Liver (tissue), 9 donors: ENCODE results near the gene GMDS. TPM values are rescaled to one million over a fixed set of nuclear protein-coding genes. Genes with fewer than 3 reads are reported as not detected.

Source experiments
- DNase-seq: peaks from one replicate; pipeline ENCODE4 v3.0.0-alpha.2; 2017; ENCODE audit warnings: low spot score
- H3K27ac ChIP-seq, 2 donors: one replicate each; pipeline ENCODE4 v1.7.0; 2013; ENCODE audit warnings: inconsistent platforms in 2 of 2, low read length in 2 of 2, control low read depth in 1 of 2, low read depth in 1 of 2, mild to moderate bottlenecking in 1 of 2
- H3K27me3 ChIP-seq, 4 donors: one replicate each; pipeline versions ENCODE4 v1.6.1 to v1.7.0; 2013; ENCODE audit warnings: low read length in 3 of 4, inconsistent platforms in 1 of 4, mild to moderate bottlenecking in 1 of 4, moderate library complexity in 1 of 4; ENCODE audit not compliant: control insufficient read depth in 4 of 4, insufficient read depth in 4 of 4
- H3K36me3 ChIP-seq, 4 donors: one replicate each; pipeline versions ENCODE4 v1.6.1 to v1.7.0; 2013; ENCODE audit warnings: low read length in 3 of 4, mild to moderate bottlenecking in 3 of 4, low read depth in 1 of 4, moderate library complexity in 1 of 4; ENCODE audit not compliant: control insufficient read depth in 4 of 4, insufficient read depth in 3 of 4
- H3K4me1 ChIP-seq, 4 donors: one replicate each; pipeline versions ENCODE4 v1.6.1 to v1.7.0; 2013; ENCODE audit warnings: low read length in 3 of 4, mild to moderate bottlenecking in 3 of 4, moderate library complexity in 1 of 4; ENCODE audit not compliant: control insufficient read depth in 4 of 4, insufficient read depth in 4 of 4
- H3K4me3 ChIP-seq, 3 donors: one replicate each; pipeline versions ENCODE4 v1.6.1 to v1.7.0; 2013; ENCODE audit warnings: low read length in 3 of 3, control low read depth in 1 of 3, low read depth in 1 of 3, mild to moderate bottlenecking in 1 of 3
- H3K9ac ChIP-seq, 2 donors: one replicate each; pipeline ENCODE4 v1.7.0; 2013; ENCODE audit warnings: low read length in 2 of 2, mild to moderate bottlenecking in 2 of 2, moderate library complexity in 2 of 2, control low read depth in 1 of 2, low read depth in 1 of 2
- H3K9me3 ChIP-seq, 4 donors: one replicate each; pipeline versions ENCODE4 v1.6.1 to v1.7.0; 2013; ENCODE audit warnings: low read length in 3 of 4; ENCODE audit not compliant: control insufficient read depth in 4 of 4
- ATF3 ChIP-seq: IDR thresholded peaks from 2 replicates; pipeline ENCODE4 v1.6.1; 2016; ENCODE audit warnings: antibody characterized with exemption
- EGR1 ChIP-seq, 2 donors: IDR thresholded peaks; 2 replicates each; pipeline ENCODE4 v1.6.1; 2016 to 2018; ENCODE audit warnings: antibody characterized with exemption in 2 of 2, low read depth in 2 of 2
- FOXA1 ChIP-seq: IDR thresholded peaks from 2 replicates; pipeline ENCODE4 v1.6.1; 2016; ENCODE audit warnings: antibody characterized with exemption
- FOXA2 ChIP-seq: IDR thresholded peaks from 2 replicates; pipeline ENCODE4 v1.6.1; 2016; ENCODE audit warnings: antibody characterized with exemption
- GABPA ChIP-seq, 2 donors: IDR thresholded peaks in 1 of 2; conservative IDR thresholded peaks in 1 of 2; 2 replicates each; pipeline ENCODE4 v1.6.1; 2016; ENCODE audit warnings: antibody characterized with exemption in 2 of 2, mild to moderate bottlenecking in 1 of 2, moderate library complexity in 1 of 2
- HNF4A ChIP-seq, 2 donors: conservative IDR thresholded peaks; 2 replicates each; pipeline ENCODE4 v1.6.1; 2016; ENCODE audit warnings: antibody characterized with exemption in 2 of 2, mild to moderate bottlenecking in 2 of 2
- HNF4G ChIP-seq: IDR thresholded peaks from 2 replicates; pipeline ENCODE4 v1.6.1; 2016; ENCODE audit warnings: antibody characterized with exemption
- JUND ChIP-seq, 2 donors: IDR thresholded peaks; 2 replicates each; pipeline ENCODE4 v1.6.1; 2016; ENCODE audit warnings: antibody characterized with exemption in 2 of 2
- NR2F2 ChIP-seq: IDR thresholded peaks from 2 replicates; pipeline ENCODE4 v1.6.1; 2016; ENCODE audit warnings: antibody characterized with exemption
- RAD21 ChIP-seq, 2 donors: IDR thresholded peaks; 2 replicates each; pipeline ENCODE4 v1.6.1; 2016; ENCODE audit warnings: antibody characterized with exemption in 2 of 2, mild to moderate bottlenecking in 2 of 2
- RXRA ChIP-seq, 2 donors: IDR thresholded peaks; 2 replicates each; pipeline ENCODE4 v1.6.1; 2017 to 2018; ENCODE audit warnings: antibody characterized with exemption in 2 of 2, mild to moderate bottlenecking in 1 of 2
- SP1 ChIP-seq: IDR thresholded peaks from 2 replicates; pipeline ENCODE4 v1.6.1; 2018; ENCODE audit warnings: antibody characterized with exemption, mild to moderate bottlenecking
- TAF1 ChIP-seq: conservative IDR thresholded peaks from 2 replicates; pipeline ENCODE4 v1.6.1; 2016; ENCODE audit warnings: antibody characterized with exemption, mild to moderate bottlenecking
- YY1 ChIP-seq: IDR thresholded peaks from 2 replicates; pipeline ENCODE4 v1.6.1; 2016; ENCODE audit warnings: antibody characterized with exemption, mild to moderate bottlenecking
- WGBS: extraction: QIAGEN DNeasy Blood & Tissue Kit; methylation state at CpG from one replicate; pipeline ENCODE4 v1.1.7; 2013; 5-methylcytosine and 5-hydroxymethylcytosine counted together
- polyA plus RNA-seq, 2 donors: library from polyadenylated mRNA; stranded (reverse) in 1 of 2; unstranded in 1 of 2; fragments of 200-250 nt in 1 of 2; fragments of >200 nt in 1 of 2; fragmentation: Nextera tagmentation in 1 of 2; extraction: Ambion mirVana in 1 of 2; gene quantifications; one replicate each; pipeline versions ENCODE4 v1.2.1 to v1.2.3, GENCODE V29; 2013 to 2015
- total RNA-seq, 2 donors: library from RNA; depleted of rRNA; stranded (reverse); fragments of >200 nt; gene quantifications; one replicate each; pipeline ENCODE4 v1.2.3, GENCODE V29; 2014
- TF ChIP-seq, protein P1 (sequence below): IDR thresholded peaks from 2 replicates; pipeline ENCODE4 v1.6.1; 2016; ENCODE audit warnings: antibody characterized with exemption, mild to moderate bottlenecking
- TF ChIP-seq, protein P2 (sequence below): fragments of 150-350 bp; IDR thresholded peaks from 2 replicates; pipeline ENCODE4 v1.5.1; 2017; ENCODE audit warnings: improper control_type of control experiment, low read depth, low read length; ENCODE audit not compliant: missing input control
- TF ChIP-seq, protein P3 (sequence below): IDR thresholded peaks from 2 replicates; pipeline ENCODE4 v1.6.1; 2016; ENCODE audit warnings: antibody characterized with exemption
- donor health status: healthy.
- donor health status: healthy.
- donor health status: healthy.
- donor health status: healthy.
- donor health status: healthy.

Gene GMDS
- total and polyA plus RNA-seq, 4 donors: 3.5 to 15.6 (median 13.0) TPM

- no peak for DNase-seq
- no peak overlapping the region for H3K9ac ChIP-seq
- H3K36me3 ChIP-seq: no peaks in the 10 kb centered on the region
- no peak overlapping the region for H3K4me3 ChIP-seq
- H3K27me3 ChIP-seq: no peaks in the 10 kb centered on the region
- H3K27ac ChIP-seq: no peak overlapping the region
- WGBS: 94% methylated on average over 7 of the region's 7 CpGs
- H3K9me3 ChIP-seq: no peaks in the 10 kb centered on the region
- no peak for TF ChIP-seq RAD21 (IDR thresholded peaks at IDR 0.05)
- TF ChIP-seq RXRA (IDR thresholded peaks at IDR 0.05): no peak
- TF ChIP-seq, protein P1, sequence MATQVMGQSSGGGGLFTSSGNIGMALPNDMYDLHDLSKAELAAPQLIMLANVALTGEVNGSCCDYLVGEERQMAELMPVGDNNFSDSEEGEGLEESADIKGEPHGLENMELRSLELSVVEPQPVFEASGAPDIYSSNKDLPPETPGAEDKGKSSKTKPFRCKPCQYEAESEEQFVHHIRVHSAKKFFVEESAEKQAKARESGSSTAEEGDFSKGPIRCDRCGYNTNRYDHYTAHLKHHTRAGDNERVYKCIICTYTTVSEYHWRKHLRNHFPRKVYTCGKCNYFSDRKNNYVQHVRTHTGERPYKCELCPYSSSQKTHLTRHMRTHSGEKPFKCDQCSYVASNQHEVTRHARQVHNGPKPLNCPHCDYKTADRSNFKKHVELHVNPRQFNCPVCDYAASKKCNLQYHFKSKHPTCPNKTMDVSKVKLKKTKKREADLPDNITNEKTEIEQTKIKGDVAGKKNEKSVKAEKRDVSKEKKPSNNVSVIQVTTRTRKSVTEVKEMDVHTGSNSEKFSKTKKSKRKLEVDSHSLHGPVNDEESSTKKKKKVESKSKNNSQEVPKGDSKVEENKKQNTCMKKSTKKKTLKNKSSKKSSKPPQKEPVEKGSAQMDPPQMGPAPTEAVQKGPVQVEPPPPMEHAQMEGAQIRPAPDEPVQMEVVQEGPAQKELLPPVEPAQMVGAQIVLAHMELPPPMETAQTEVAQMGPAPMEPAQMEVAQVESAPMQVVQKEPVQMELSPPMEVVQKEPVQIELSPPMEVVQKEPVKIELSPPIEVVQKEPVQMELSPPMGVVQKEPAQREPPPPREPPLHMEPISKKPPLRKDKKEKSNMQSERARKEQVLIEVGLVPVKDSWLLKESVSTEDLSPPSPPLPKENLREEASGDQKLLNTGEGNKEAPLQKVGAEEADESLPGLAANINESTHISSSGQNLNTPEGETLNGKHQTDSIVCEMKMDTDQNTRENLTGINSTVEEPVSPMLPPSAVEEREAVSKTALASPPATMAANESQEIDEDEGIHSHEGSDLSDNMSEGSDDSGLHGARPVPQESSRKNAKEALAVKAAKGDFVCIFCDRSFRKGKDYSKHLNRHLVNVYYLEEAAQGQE: no peak
- TF ChIP-seq HNF4A (conservative IDR thresholded peaks at IDR 0.05): no peak
- no peak for TF ChIP-seq GABPA (IDR thresholded peaks at IDR 0.05 in 1 of 2, conservative IDR thresholded peaks at IDR 0.05 in 1 of 2)
- no peak for TF ChIP-seq SP1
- TF ChIP-seq, protein P2, sequence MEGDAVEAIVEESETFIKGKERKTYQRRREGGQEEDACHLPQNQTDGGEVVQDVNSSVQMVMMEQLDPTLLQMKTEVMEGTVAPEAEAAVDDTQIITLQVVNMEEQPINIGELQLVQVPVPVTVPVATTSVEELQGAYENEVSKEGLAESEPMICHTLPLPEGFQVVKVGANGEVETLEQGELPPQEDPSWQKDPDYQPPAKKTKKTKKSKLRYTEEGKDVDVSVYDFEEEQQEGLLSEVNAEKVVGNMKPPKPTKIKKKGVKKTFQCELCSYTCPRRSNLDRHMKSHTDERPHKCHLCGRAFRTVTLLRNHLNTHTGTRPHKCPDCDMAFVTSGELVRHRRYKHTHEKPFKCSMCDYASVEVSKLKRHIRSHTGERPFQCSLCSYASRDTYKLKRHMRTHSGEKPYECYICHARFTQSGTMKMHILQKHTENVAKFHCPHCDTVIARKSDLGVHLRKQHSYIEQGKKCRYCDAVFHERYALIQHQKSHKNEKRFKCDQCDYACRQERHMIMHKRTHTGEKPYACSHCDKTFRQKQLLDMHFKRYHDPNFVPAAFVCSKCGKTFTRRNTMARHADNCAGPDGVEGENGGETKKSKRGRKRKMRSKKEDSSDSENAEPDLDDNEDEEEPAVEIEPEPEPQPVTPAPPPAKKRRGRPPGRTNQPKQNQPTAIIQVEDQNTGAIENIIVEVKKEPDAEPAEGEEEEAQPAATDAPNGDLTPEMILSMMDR: no peak
- no peak for TF ChIP-seq JUND (IDR thresholded peaks at IDR 0.05)
- TF ChIP-seq FOXA1: no peak
- no peak for TF ChIP-seq TAF1
- no peak for TF ChIP-seq EGR1 (IDR thresholded peaks at IDR 0.05; ENCODE audit: low read depth in 2 of 2)
- no peak for TF ChIP-seq YY1
- TF ChIP-seq HNF4G: no peak
- no peak for TF ChIP-seq NR2F2
- TF ChIP-seq, protein P3, sequence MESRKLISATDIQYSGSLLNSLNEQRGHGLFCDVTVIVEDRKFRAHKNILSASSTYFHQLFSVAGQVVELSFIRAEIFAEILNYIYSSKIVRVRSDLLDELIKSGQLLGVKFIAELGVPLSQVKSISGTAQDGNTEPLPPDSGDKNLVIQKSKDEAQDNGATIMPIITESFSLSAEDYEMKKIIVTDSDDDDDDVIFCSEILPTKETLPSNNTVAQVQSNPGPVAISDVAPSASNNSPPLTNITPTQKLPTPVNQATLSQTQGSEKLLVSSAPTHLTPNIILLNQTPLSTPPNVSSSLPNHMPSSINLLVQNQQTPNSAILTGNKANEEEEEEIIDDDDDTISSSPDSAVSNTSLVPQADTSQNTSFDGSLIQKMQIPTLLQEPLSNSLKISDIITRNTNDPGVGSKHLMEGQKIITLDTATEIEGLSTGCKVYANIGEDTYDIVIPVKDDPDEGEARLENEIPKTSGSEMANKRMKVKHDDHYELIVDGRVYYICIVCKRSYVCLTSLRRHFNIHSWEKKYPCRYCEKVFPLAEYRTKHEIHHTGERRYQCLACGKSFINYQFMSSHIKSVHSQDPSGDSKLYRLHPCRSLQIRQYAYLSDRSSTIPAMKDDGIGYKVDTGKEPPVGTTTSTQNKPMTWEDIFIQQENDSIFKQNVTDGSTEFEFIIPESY: no peak
- no peak for TF ChIP-seq ATF3
- H3K4me1 ChIP-seq: no peaks in the 10 kb centered on the region
Measured at GRCh38 chr6:1908784-1909183, 336.6 kb downstream of the GMDS start.

GRCh38 chr6:1906609-1907008 lies 338.8 kb downstream of the GMDS start:
- no peak overlapping the region for H3K9ac ChIP-seq
- H3K4me3 ChIP-seq: no peak overlapping the region
- DNase-seq: no peak
- no peaks in the 10 kb centered on the region for H3K36me3 ChIP-seq
- no peak overlapping the region for H3K27ac ChIP-seq
- 93% methylated on average over 6 of the region's 6 CpGs for WGBS
- H3K4me1 ChIP-seq: no peaks in the 10 kb centered on the region
- no peaks in the 10 kb centered on the region for H3K9me3 ChIP-seq
- no peaks in the 10 kb centered on the region for H3K27me3 ChIP-seq
- no peak for TF ChIP-seq FOXA1
- TF ChIP-seq YY1: no peak
- no peak for TF ChIP-seq ATF3
- TF ChIP-seq, protein P1: no peak
- TF ChIP-seq GABPA (IDR thresholded peaks at IDR 0.05 in 1 of 2, conservative IDR thresholded peaks at IDR 0.05 in 1 of 2): no peak
- TF ChIP-seq, protein P2: no peak
- no peak for TF ChIP-seq FOXA2
